Activated naive CD4-positive, alpha-beta T cell treated with anti-CD3 and anti-CD28 coated beads, Interleukin-2, amount 10 ng/mL, durations not matched to agents 5 hours and 36 hours (primary cell): Measurements from ENCODE around the gene FGF10. TPM values are rescaled to one million over a fixed set of nuclear protein-coding genes. Genes with fewer than 3 reads are reported as not detected.

ENCODE experiments used
- total RNA-seq, 2 experiments: library from RNA; stranded (reverse); gene quantifications; one replicate each; pipeline ENCODE4 v1.2.3, GENCODE V29; 2021

FGF10 gene
- total RNA-seq: not detected

DNA sequence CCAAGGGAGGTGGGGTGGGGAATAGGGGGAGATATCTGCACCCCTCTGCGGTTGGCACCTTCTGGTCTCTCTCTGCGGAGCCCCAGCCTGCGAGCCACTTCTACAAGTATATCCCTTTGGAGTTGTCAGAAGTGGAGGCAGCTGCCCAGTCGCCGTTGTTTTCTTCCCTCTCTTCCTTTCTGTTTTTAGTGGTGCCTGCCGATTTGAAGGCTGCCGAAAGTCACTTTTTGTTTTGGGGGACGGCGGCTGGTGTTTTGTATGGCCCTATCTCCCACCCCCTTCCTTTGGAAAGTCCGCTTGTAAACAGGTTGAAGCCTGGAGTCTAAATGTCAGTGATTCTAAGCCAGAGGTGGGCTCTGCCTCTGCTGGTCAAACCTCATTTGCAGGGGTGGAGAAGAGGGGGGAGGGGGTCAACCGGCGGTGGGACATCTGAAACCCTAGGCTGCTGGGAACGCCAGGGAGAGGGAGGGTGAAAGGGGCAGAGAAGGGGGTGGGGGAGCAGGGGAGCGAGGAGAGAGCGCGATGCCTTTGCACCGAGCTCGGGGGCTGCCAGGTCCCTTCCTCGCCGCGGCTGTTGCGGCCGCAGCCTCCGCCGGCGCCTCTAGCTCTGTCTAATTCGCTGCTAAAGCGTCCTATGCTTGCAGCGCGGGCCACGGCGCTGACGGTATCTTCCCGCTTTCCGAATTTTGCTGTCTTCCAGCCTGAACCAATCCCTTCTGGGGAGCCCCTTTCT is at the start of gene FGF10:
FGF10 (minus strand) TSS at position 331 of the 733 bp plus-strand sequence. CDS start 738 bp downstream, outside the sequence.

